ENCODE data around the gene SH3GL3.

GRCh38 chr15:83665480-83665879 is 218.3 kb downstream of the SH3GL3 start:
- TF ChIP-seq CTCF (IDR thresholded peaks at IDR 0.05) (no peak), ZFX (IDR thresholded peaks at IDR 0.05; ENCODE audit: borderline replicate concordance) (no peak)

All from 22Rv1 (cell line).